HCT116 (cell line): Measurements from ENCODE around the gene SH2B3.

Experiments used
- CBX3 ChIP-seq: IDR thresholded peaks from 2 replicates; pipeline ENCODE4 v1.6.1; 2012; ENCODE audit warnings: low read depth
- CEBPB ChIP-seq: IDR thresholded peaks from 2 replicates; pipeline ENCODE4 v1.6.1; 2012; ENCODE audit warnings: low read depth
- EGR1 ChIP-seq: IDR thresholded peaks from 2 replicates; pipeline ENCODE4 v1.6.1; 2012; ENCODE audit warnings: low read depth
- EZH2phosphoT487 ChIP-seq: fragments of 200-600 bp; IDR thresholded peaks from 2 replicates; pipeline ENCODE4 v1.6.1; 2018; ENCODE audit warnings: antibody characterized with exemption, borderline replicate concordance
- JUND ChIP-seq: IDR thresholded peaks from 2 replicates; pipeline ENCODE4 v1.6.1; 2012
- SIN3A ChIP-seq: IDR thresholded peaks from 2 replicates; pipeline ENCODE4 v1.6.1; 2012; ENCODE audit warnings: low read depth
- ZFX ChIP-seq: fragments of 450-650 bp; IDR thresholded peaks from 2 replicates; pipeline ENCODE4 v1.6.1; 2017
- TF ChIP-seq, protein P1 (sequence below), 3 experiments: fragments of 200-600 bp in 1 of 3; sonication (generic) in 1 of 3; IDR thresholded peaks in 2 of 3; conservative IDR thresholded peaks in 1 of 3; 2 replicates each; pipeline ENCODE4 v1.5.1; 2012 to 2017; ENCODE audit warnings: low read depth in 2 of 3, low read length in 2 of 3, antibody characterized with exemption in 1 of 3, borderline replicate concordance in 1 of 3, control low read depth in 1 of 3, mild to moderate bottlenecking in 1 of 3, mixed read lengths in 1 of 3, mixed run types in 1 of 3, moderate library complexity in 1 of 3; ENCODE audit not compliant: insufficient read depth in 1 of 3

DNA sequence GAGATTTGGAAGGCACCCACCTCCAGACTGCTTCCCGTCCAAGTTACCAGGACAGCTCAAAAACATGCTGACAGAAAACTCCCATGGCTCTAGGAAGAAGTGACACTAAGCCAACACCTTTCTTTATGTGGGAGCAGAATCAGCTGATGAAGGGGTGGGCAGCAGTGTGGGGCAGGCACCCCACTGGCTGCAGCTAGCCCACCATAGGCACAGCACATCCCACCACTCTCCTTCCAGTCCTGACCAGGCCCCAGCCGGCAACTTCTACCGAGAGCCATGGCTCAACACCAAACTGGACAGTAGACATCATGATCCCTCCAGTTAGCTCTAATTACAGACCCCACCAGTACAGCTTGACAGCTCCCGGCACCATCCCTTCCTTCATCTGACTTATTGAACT, 45.0 kb downstream of the SH2B3 start:
- TF ChIP-seq CBX3 (no peak), EGR1 (no peak), ZFX (no peak), CEBPB (no peak), SIN3A (no peak), EZH2phosphoT487 (no peak), JUND (no peak)
- TF ChIP-seq, protein P1, sequence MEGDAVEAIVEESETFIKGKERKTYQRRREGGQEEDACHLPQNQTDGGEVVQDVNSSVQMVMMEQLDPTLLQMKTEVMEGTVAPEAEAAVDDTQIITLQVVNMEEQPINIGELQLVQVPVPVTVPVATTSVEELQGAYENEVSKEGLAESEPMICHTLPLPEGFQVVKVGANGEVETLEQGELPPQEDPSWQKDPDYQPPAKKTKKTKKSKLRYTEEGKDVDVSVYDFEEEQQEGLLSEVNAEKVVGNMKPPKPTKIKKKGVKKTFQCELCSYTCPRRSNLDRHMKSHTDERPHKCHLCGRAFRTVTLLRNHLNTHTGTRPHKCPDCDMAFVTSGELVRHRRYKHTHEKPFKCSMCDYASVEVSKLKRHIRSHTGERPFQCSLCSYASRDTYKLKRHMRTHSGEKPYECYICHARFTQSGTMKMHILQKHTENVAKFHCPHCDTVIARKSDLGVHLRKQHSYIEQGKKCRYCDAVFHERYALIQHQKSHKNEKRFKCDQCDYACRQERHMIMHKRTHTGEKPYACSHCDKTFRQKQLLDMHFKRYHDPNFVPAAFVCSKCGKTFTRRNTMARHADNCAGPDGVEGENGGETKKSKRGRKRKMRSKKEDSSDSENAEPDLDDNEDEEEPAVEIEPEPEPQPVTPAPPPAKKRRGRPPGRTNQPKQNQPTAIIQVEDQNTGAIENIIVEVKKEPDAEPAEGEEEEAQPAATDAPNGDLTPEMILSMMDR (IDR thresholded peaks at IDR 0.05 in 2 of 3, conservative IDR thresholded peaks at IDR 0.05 in 1 of 3; ENCODE audit: borderline replicate concordance in 1 of 3, insufficient read depth in 1 of 3, low read depth in 2 of 3, low read length in 2 of 3): no peak
